ENCODE results near the gene LSM6. TPM values are rescaled to one million over a fixed set of nuclear protein-coding genes. Genes with fewer than 3 reads are reported as not detected.

Gene LSM6
- total RNA-seq, 1 donor from 2014 or later, result 36.4 TPM

DNA sequence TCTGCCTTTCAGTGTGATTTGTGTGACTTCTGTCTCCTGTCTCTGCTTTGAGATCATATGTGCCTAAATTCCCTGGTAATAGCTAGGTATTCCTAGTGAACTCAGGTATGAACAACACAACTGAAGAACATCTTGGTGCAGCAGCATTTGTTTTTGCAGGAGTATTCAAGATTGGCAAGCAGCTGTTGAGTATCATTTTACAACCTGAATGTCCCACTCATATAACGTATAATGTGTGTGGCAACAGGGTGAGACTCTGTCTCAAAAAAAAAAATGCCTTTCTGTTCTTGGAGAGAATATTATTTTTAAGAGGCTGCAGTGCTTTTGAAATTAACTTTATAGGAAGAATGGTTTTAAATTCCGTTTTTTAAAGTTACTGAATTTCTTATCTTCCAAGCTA is 7.7 kb downstream of the LSM6 start:
- H3K36me3 ChIP-seq, result peaks cover 53% of the 10 kb centered on the region
- H3K27ac ChIP-seq, result no peak overlapping the region
- H3K4me1 ChIP-seq, result peaks cover 24% of the 10 kb centered on the region
- no peak for ATAC-seq
- H3K9me3 ChIP-seq, result no peaks in the 10 kb centered on the region
- intact Hi-C loops (cut with DNase I), result no loop called here
- H3K27me3 ChIP-seq (ENCODE audit: low read depth), result no peaks in the 10 kb centered on the region
- no peak for DNase-seq
- TF ChIP-seq, protein P1, sequence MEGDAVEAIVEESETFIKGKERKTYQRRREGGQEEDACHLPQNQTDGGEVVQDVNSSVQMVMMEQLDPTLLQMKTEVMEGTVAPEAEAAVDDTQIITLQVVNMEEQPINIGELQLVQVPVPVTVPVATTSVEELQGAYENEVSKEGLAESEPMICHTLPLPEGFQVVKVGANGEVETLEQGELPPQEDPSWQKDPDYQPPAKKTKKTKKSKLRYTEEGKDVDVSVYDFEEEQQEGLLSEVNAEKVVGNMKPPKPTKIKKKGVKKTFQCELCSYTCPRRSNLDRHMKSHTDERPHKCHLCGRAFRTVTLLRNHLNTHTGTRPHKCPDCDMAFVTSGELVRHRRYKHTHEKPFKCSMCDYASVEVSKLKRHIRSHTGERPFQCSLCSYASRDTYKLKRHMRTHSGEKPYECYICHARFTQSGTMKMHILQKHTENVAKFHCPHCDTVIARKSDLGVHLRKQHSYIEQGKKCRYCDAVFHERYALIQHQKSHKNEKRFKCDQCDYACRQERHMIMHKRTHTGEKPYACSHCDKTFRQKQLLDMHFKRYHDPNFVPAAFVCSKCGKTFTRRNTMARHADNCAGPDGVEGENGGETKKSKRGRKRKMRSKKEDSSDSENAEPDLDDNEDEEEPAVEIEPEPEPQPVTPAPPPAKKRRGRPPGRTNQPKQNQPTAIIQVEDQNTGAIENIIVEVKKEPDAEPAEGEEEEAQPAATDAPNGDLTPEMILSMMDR (IDR thresholded peaks at IDR 0.05), result no peak
- no peak overlapping the region for H3K4me3 ChIP-seq

DNA sequence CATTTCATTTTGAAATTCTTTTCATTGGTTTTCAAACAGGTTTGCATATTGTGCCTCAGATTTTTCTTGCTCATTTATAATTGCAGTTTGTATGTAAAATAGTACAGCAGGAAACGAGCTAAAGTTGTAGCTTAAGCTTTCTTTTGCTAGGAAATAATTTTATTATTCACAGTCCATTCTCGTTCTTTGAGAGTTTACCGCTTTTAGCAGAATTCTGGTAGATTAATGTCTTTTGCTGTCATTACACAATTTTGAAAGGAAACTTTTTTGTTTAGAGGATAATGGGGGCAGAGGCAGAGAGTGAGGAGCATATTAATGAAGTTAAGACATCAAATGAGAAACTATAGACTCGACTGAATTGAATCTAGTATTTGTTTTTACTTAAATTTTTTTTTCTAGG is 10.5 kb downstream of the LSM6 start:
- no peak for DNase-seq
- Histone ChIP-seq H3K27me3 (ENCODE audit: low read depth) (no peaks in the 10 kb centered on the region), H3K27ac (no peak overlapping the region), H3K4me3 (no peak overlapping the region), H3K9me3 (no peaks in the 10 kb centered on the region), H3K36me3 (peaks cover 80% of the 10 kb centered on the region), H3K4me1 (no peaks in the 10 kb centered on the region)
- intact Hi-C loops (cut with DNase I), result no loop called here
- TF ChIP-seq, protein P1 (IDR thresholded peaks at IDR 0.05), result no peak
- no peak for ATAC-seq

DNA sequence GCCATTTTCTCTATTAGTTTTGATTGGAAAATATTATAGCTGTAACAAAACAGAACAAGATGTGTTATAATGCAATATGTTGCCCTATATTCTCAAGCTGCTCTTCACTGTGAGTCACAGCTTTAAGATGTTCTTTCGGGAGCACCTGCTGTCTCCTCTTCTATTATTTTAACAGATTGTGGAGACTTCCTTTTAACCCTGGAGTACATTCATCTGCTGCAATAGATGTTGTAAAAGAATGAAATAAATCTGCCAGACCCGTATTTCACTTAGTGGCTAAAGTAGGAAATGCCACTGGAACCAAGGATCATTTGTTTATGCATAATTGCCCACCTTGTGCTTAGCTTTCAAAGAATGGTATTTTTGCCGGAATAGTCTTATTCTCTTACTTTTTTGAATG is 11.1 kb downstream of the LSM6 start:
- no peak for DNase-seq
- ATAC-seq, result no peak
- Histone ChIP-seq H3K27ac (no peak overlapping the region), H3K36me3 (peaks cover 86% of the 10 kb centered on the region), H3K4me1 (no peaks in the 10 kb centered on the region), H3K27me3 (ENCODE audit: low read depth) (no peaks in the 10 kb centered on the region), H3K4me3 (no peak overlapping the region), H3K9me3 (no peaks in the 10 kb centered on the region)
- TF ChIP-seq, protein P1 (IDR thresholded peaks at IDR 0.05), result no peak
- intact Hi-C loops (cut with DNase I), result no loop called here

DNA sequence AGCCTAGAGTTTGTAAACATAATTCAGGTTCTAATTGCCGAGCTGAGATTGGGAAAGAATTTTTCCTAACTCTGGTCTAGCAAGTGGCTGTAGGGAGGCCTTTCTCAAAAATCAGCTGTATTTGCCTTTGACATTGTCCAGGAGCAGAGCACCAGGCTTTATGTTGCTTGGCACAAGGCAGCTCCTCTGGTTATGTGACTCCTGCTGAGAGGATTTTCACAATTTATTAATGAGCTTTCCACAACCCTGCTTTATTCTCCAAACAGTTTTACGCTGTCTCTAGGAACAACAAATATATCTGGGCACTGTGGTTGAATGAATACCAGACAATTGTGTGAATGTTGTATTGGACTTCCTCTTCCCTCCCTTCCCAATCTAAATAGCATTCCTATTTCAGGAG is 14.9 kb downstream of the LSM6 start:
- H3K27me3 ChIP-seq (ENCODE audit: low read depth), result no peaks in the 10 kb centered on the region
- intact Hi-C loops (cut with DNase I), result no loop called here
- no peaks in the 10 kb centered on the region for H3K4me1 ChIP-seq
- ATAC-seq (no peak), DNase-seq (no peak)
- H3K36me3 ChIP-seq, result peaks cover 66% of the 10 kb centered on the region
- no peaks in the 10 kb centered on the region for H3K9me3 ChIP-seq
- peak overlapping the region; percentile 44 for H3K27ac ChIP-seq
- H3K4me3 ChIP-seq, result no peak overlapping the region
- TF ChIP-seq, protein P1 (IDR thresholded peaks at IDR 0.05), result no peak

DNA sequence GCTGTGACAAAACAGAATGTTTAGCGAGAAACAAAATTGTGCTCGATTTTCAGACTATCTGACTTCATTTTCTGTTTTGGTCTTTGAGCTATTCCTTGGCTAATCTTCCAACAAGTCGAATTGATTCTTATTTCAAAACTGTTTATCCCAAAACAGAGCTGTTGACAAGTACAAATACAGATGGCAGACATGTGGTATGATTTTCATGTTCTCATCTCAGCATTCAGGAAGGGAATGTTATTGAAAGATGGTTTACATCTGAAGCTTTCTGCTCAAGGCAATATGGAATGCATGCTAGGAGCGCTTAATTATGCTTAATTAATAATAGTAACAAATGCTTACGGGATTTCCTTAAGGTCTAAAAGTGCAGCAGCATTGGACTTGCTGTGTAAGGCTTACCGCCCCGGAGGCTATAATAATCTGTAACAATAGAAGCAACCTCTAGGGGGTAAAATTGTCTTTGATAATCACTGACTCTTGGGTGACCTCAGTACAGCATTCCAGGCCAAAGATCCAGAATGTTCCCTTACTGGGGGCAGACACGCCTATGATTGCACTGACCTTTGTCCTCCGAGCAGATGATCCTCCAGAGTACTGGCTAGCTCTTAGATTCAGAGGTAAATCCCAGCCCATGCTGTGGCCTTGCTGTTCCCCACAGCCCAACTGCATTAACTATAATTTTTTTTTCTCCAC is 16.4 kb downstream of the LSM6 start:
- H3K27ac ChIP-seq, result peak overlapping the region; percentile 70

More for the DNA sequence above, 16.4 kb downstream of the LSM6 start:
- H3K4me3 ChIP-seq, result no peak overlapping the region
- no peak for DNase-seq
- TF ChIP-seq, protein P1 (IDR thresholded peaks at IDR 0.05), result peak; percentile 20
- H3K9me3 ChIP-seq, result no peaks in the 10 kb centered on the region
- H3K36me3 ChIP-seq, result peaks cover 54% of the 10 kb centered on the region
- H3K27me3 ChIP-seq (ENCODE audit: low read depth), result no peaks in the 10 kb centered on the region
- no peaks in the 10 kb centered on the region for H3K4me1 ChIP-seq
- intact Hi-C loops (cut with DNase I), result no loop called here
- ATAC-seq, result peak; percentile 57 to 77
